COR-L47 (cell line): ENCODE measurements around the gene DIDO1.

ENCODE experiments used
- DNase-seq: peaks from one replicate; lab custom pipeline; 2025; lab: John Stamatoyannopoulos, UW

The DIDO1 gene

DNA sequence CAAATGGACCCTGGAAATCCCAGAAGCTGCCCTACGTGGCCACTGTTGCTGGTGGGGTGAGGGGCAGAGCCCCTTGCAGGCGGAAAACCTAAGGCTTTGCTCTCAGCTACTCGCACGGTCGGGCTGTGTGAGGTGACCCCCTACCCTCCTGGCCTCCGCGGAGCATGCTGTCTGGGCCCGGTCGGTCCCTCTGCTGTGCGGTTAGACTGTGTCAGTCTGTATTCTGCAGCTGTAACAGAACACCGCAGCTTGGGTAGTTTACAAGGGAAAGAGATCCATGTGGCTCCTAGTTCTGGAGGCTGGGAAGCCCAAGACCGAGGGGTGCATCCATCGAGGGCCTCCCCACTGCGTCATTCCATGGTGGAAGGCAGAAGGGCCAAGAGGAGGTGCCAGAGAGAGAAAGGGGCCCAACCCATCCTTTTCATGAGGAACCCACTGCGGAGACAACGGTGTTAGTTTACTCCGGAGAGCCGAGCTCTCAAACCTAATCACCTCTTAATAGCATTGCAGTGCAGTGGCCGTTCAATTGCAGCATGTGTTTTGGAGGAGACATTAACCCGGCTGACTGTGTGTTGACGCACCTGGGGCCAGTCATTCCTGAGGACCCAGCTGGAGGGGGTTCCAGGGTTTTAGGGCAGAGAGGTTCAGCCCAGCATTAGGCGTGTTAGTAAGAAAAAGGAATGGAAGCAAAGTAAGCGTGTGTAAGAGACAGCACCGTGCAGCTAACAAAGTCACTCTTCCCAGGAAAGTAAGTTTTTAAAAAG is 91.2 kb downstream of the DIDO1 start:
- no peak for DNase-seq

DNA sequence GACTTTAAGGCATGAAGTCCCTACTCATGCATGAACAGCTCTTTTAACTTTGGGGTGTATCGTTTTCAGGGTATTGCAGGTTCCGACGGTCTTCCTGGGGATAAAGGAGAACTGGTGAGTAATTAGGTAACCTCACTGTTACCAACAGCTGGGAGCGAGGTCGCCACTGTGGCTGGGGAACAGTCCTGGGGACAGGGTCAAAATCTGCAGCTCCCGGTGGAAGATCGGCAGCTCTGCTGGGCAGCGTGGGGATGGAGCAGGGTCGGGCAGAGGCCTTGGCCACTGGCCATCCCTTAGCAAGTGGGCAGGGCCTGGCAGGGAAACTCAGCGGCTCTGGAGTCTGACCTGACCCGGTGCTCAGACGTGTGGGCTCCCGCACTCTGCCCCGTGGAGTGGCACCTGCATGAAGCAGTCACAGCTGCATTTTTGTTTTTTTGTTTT is 93.3 kb downstream of the DIDO1 start:
- no peak for DNase-seq

DNA sequence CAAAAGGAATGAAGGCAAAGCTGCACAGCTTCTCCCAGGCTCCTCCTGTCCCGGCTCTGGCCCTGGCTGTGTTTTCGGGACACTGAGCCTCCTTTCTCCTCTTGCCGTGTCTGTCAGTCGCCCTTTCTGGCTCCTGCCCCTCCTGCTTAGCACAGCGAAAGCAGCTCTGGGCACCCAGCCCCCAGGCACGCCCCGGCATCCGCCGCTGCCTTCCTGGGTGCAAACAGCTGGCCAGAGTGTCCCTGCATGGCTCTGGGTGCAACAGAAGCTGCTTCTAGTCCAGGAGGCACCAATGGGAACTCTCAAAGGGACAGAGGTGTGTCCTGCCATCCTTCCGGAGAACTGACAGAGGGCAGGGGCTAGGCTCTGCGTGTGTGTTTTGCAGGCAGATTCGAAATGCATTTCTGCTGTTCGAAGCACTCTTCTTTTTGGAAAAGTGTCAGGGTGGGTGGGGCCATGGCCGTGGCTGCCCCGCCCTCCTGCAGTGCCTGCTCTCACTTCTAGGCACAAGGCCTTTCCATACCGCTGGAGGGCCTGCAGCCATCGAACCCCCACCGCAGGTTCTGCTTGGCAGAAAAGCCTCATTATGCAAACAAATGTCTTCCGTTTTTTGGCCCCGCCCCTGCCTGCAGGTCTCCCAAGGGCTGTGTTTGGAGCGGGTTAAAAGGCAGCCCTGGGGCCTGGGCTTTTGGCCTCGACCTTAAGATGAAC is 93.9 kb downstream of the DIDO1 start:
- no peak for DNase-seq

DNA sequence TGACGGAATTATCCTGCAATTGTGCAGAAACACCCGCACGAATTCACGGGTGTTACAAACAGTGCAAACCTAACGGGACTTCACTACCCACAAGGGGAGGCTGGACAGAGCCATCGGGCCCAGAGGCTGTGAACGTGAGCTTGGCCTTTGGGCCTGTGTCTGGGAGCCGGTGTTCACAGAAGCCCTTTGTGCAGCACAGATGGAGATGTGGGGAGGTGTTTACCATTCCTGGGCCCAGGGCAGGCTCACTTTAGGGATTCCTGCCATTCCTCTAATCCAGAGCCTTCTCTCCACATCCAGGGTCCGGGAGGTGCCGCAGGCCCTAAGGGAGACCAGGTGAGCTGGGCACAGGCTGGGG is 94.5 kb downstream of the DIDO1 start:
- no peak for DNase-seq

DNA sequence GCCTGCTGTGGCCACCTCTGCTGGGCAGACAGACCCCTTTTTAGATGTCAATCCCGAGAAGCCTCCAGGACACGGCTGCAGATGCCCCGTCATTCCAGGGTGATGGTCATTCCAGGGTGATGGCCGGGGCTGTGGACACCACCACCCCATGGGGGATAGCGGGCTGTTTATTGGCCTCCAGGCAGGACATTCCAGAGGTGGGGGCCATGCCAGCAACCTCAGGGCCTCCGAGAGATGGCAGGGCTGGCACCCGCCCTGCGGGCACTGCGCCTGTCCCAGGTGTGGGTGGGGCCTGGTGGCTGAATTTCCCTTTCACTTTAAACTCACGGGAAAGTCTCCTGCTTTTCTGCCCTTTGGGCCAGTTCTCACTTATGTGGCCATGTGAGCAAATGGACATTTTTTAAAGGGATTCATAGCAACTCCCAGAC is 94.9 kb downstream of the DIDO1 start:
- no peak for DNase-seq

DNA sequence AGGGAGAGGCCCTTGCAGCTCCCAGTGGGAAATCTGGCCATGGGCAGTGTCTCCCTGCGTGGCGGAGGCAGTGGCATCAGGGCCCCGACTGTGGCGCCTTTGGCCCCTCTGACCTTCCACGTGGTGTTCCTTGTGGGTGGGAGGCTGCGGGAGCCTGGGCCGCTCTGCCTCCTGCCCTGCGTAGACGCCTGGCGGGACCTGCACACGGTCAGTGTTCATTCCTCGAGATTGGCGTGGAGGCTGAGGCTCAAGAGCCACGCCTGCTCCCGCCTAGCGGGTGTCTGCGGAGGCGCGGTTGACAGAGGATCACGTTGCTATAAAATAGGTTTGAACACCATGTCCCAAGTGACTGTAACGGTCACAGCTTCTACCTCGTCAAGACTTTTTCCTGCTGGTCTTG is 95.5 kb downstream of the DIDO1 start:
- no peak for DNase-seq

DNA sequence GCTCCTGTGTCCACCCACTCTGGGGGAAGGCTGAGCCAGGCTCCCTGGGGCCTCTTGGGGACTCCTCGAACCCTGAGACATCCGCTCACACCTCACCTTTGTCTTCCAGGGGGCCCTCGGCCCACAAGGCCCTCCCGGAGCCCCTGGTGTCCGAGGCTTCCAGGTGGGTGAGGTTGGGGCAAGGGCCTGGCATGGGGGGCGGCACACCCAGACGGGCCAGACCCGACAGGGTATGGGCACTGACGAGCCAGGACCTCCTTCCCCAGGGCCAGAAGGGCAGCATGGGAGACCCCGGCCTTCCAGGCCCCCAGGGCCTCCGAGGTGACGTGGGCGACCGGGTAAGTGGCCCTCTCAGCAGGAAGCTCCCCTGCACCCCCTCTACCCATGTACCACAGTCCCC is 96.1 kb downstream of the DIDO1 start:
- DNase-seq, result no peak

DNA sequence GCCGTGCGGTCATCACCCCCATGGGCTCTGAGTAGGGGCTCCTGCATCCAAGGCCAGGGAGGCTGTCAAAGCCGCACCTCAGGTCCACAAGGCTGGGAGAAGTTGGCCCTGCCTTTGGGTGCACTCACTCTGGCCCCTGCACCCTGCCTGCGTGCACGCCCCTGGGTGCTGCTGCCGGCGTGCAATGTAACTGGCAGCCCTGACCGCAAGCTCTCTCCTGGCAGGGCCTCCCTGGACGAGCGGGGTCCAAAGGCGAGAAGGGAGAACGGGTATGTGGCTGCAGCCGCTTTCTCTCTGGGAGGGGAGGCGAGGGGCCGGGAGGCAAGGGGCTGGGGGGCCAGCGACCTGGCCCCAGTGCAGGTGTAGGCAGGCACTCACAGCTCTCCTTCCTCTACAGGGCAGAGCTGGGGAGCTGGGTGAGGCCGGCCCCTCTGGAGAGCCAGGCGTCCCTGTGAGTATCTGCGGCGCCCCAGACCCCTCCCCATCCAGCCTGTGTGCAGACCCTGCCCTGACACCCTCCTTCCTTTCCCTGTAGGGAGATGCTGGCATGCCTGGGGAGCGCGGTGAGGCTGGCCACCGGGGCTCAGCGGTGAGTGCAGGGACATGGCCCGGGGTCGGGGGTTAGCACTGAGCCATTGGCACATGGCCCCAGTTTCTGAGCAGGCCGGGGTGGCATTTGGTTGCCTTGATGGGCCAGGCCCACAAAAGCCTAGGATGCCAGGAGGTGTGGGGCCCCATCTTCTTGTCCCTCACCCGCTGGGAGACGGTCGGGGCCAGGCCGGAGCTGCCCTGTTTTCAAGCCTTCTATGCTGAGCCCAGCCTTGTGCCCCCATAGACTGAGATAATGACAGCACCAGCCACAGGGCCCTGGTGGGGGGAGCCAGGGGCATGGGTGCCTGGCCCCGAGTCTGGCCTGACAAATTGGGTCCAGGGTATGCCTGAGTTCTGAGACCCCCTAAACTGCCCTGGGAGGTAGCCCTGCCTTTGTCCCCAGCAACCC is 96.8 kb downstream of the DIDO1 start:
- DNase-seq, result no peak

DNA sequence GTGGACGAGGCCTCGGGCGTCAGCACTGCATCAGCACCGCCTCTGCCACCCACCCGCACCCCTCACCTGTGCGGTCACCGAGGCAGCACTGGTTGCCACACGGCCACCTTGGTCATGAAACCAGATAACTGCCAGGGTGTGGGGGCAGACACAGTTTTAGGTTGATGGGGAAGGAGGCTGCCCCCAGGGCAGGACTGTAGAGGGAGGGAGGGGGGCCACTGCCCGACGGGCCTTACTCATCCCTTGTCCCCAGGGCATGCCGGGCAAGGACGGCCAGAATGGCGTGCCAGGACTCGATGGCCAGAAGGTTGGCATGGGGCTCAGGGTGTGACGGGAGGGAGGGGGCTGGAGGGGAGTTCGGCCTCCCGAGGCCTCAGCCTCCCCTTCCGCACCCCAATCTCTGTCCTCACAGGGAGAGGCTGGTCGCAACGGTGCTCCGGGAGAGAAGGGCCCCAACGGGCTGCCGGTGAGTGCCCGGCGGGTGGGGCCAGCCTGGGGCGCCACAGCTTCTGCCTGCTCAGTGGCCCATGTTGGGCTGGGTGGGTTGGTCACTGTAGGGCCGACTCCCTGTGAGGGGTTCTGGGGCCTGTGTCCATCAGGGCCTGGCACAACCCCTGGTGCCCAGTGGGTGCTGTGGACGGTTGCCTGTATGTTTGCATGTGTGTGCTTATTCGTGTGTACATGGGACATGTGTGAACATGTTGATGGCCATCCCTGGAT is 97.6 kb downstream of the DIDO1 start:
- no peak for DNase-seq

DNA sequence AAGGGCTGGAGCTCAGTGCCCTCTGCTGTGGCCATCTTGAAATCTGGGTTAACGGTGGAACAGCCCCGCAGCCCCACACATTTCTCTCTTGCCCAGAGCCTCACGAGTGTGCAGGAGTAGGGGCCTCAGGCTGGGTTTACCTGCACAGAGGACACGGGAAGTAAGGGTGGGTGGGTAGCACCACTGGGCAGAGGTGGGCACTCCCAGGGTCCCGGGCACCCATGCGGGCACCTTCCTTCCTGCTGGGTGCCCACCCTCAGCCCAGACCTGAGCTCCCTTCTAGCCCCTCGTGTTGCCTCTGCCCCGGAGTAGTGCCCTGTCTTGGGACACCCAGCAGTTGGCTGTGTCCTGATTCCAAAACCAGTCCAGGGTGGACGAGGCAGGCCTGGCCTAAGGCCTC is 98.3 kb downstream of the DIDO1 start:
- DNase-seq, result no peak
